GM06990 (cell line): ENCODE data around the gene CLCN5.
"Not testable (repeated sequence)": the region's sequence is repeated elsewhere in the genome, so short reads cannot be mapped to it uniquely, and the experiment has no call there.

Experiments
- DNase-seq: peaks from one replicate; pipeline ENCODE4 v3.0.0-alpha.2; 2011; ENCODE audit not compliant: insufficient read length; ENCODE audit errors: extremely low read depth
- H3K27me3 ChIP-seq: replicated peaks from 2 replicates; pipeline ENCODE4 v1.6.0; 2011; ENCODE audit warnings: low read length; ENCODE audit not compliant: control insufficient read depth, insufficient read depth
- H3K36me3 ChIP-seq: 2 replicates; pipeline ENCODE4 v1.5.1; 2011; ENCODE audit warnings: low read length; ENCODE audit not compliant: control insufficient read depth, insufficient read depth
- H3K4me3 ChIP-seq: replicated peaks from 2 replicates; pipeline ENCODE4 v1.5.1; 2011; ENCODE audit warnings: low read depth, mild to moderate bottlenecking, control low read depth, low read length
- CTCF ChIP-seq: IDR thresholded peaks from 2 replicates; pipeline ENCODE4 v1.5.1; 2011; ENCODE audit warnings: low read length, control low read depth, mild to moderate bottlenecking, inconsistent platforms; ENCODE audit not compliant: insufficient read depth, poor library complexity, severe bottlenecking

CLCN5 gene

GRCh38 chrX:49999087-49999486 is 76.7 kb downstream of the CLCN5 start:
- DNase-seq: no peak
- H3K27me3 ChIP-seq: no peaks in the 10 kb centered on the region
- TF ChIP-seq CTCF: no peak

GRCh38 chrX:50000937-50001542 is 78.6 kb downstream of the CLCN5 start:
- no peak for DNase-seq
- no peak overlapping the region for H3K4me3 ChIP-seq
- no peaks in the 10 kb centered on the region for H3K27me3 ChIP-seq
- TF ChIP-seq CTCF: no peak
- no peaks in the 10 kb centered on the region for H3K36me3 ChIP-seq

More at GRCh38 chrX:49999087-49999486, 76.7 kb downstream of the CLCN5 start:
- H3K36me3 ChIP-seq: no peaks in the 10 kb centered on the region
- no peak overlapping the region for H3K4me3 ChIP-seq

- DNase-seq: no peak
- no peaks in the 10 kb centered on the region for H3K27me3 ChIP-seq
Measured at GRCh38 chrX:50002067-50002714, 79.8 kb downstream of the CLCN5 start.

GRCh38 chrX:50003467-50003866 is 81.1 kb downstream of the CLCN5 start:
- H3K27me3 ChIP-seq: no peaks in the 10 kb centered on the region
- no peak for TF ChIP-seq CTCF
- no peaks in the 10 kb centered on the region for H3K36me3 ChIP-seq
- DNase-seq: no peak
- no peak overlapping the region for H3K4me3 ChIP-seq

More at GRCh38 chrX:50002067-50002714, 79.8 kb downstream of the CLCN5 start:
- TF ChIP-seq CTCF: no peak
- Histone ChIP-seq H3K36me3 (no peaks in the 10 kb centered on the region), H3K4me3 (no peak overlapping the region)

- Histone ChIP-seq H3K4me3 (no peak overlapping the region), H3K36me3 (no peaks in the 10 kb centered on the region), H3K27me3 (no peaks in the 10 kb centered on the region)
- no peak for DNase-seq
- TF ChIP-seq CTCF: no peak
Measured at GRCh38 chrX:50003927-50004326, 81.5 kb downstream of the CLCN5 start.

GRCh38 chrX:50025591-50025990 is 103.2 kb downstream of the CLCN5 start:
- H3K36me3 ChIP-seq, H3K27me3 ChIP-seq, H3K4me3 ChIP-seq, DNase-seq: not testable (repeated sequence)
